ENCODE measurements around the gene CADM1. TPM values are rescaled to one million over a fixed set of nuclear protein-coding genes. Genes with fewer than 3 reads are reported as not detected.

CADM1 gene
- total RNA-seq, 2 donors from 2014 or later = 0.81 to 2.2 TPM

DNA sequence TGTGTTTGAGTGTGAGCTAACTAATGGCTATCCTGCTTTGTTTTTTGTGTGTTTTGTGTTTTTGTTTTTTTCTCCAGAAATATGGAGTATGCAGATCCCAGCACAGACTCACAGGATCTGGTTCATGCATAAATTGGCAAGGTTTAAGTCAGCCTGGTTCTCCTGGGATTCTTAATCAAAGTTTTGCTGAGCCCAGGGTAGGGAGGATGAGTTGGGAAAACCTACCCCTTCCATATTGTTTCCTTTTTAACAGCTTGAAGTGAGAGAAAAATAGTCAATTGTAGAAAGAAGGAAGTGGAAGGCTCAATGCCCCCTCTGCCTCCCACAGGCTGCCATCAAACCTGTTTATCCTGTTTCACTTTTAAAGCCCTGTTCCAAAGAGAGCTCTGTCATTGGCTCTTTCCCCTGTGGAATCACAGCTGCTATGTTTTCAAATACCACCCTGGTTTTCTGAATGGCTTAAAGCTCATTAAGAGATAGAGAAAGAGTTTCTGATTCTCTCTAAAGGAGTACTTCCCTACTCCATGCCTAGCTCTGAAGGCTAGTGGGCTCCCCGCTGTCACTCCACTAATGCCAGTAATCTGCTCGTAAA, 23.4 kb upstream of the CADM1 start:
- Mint-ChIP-seq H3K27me3 (no peaks in the 10 kb centered on the region), H3K4me3 (no peak overlapping the region), H3K27ac (no peak overlapping the region), H3K36me3 (ENCODE audit: low read depth) (no peaks in the 10 kb centered on the region), H3K4me1 (no peaks in the 10 kb centered on the region)
- DNase-seq (no peak), ATAC-seq (no peak)
- no peaks in the 10 kb centered on the region for H3K9me3 ChIP-seq (ENCODE audit: control insufficient read depth, low read length, poor library complexity, severe bottlenecking)

DNA sequence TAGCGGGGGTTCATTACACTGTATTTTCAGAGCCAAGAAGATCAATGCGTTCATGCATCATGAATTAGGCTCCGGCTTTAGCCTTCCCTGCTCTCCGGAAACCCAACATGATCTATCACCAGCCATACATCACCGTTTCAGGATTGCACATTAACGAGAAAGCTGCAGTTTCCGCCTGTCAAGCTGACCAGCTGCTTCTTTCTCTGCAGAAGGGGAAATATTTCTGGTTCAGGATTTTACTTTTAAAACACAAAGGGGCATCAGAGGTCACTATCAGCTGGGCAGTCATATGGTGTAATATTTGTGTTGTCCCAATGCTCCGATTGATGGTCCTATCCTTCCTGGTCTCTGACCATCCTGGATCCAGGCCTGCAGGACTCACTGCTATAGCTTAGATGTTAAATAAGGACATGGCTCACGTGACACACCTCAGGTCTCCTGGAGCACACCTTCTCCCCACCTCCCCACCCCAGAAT, 21.4 kb upstream of the CADM1 start:
- H3K36me3 Mint-ChIP-seq (ENCODE audit: low read depth) = no peaks in the 10 kb centered on the region
- H3K27ac Mint-ChIP-seq = no peak overlapping the region
- H3K27me3 Mint-ChIP-seq = peaks cover 5% of the 10 kb centered on the region
- no peaks in the 10 kb centered on the region for H3K9me3 ChIP-seq (ENCODE audit: control insufficient read depth, low read length, poor library complexity, severe bottlenecking)
- H3K4me3 Mint-ChIP-seq = no peak overlapping the region
- no peaks in the 10 kb centered on the region for H3K4me1 Mint-ChIP-seq
- no peak for DNase-seq
- no peak for ATAC-seq

DNA sequence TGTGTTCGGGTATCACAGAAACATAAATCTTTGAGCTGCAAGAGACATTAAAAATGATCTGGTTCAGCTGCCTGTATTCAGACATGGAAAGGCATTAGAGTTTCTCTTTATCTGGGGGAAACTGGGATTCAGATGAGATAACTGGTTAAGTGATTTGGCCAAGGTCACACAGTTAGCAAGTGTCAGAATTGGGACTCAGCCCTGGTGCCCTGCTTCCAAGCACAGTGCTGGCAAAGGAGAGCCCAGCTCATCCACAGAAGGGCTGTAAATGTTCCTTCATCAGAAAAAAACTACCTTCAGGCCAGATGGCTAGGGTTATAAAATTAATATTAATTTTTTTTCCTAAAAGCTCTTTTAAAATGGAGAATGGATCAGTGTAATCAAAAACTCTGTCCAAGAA, 20.4 kb upstream of the CADM1 start:
- H3K9me3 ChIP-seq (ENCODE audit: control insufficient read depth, low read length, poor library complexity, severe bottlenecking) = no peaks in the 10 kb centered on the region
- ATAC-seq (no peak), DNase-seq (no peak)
- Mint-ChIP-seq H3K27ac (no peak overlapping the region), H3K4me3 (no peak overlapping the region), H3K27me3 (peaks cover 5% of the 10 kb centered on the region), H3K36me3 (ENCODE audit: low read depth) (no peaks in the 10 kb centered on the region), H3K4me1 (no peaks in the 10 kb centered on the region)

DNA sequence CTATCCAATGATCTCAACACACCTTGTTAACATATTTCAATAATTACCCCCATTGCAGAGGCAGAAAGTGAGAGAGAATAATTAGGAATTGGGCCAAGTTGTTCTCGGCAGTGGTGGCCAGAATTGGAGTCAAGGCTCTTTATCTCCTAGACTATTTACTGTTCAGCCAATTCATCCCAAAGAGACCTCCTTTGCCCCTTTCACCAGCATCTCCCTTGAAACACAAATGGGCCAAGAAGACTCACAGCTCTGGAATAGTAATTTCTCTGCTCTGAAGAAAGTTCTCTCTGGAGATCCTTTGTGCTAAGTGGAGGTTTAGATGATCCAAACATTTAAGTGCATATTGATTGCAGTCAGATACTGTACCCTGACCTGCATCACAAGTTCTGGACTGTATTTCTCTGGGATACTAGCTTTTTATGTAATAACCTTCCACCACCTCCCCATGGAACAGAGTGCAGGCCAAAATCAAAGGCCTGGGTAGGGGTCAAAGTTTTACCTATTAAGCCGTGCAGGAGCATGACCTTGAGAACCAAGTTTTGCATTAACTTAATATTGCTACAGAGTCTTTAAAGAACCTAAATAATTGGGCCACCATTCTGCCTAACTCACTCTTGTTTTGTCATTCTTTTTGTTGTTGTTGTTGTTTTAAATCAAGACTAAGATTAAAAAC, 19.6 kb upstream of the CADM1 start:
- peaks cover 5% of the 10 kb centered on the region for H3K27me3 Mint-ChIP-seq
- no peak for ATAC-seq
- no peaks in the 10 kb centered on the region for H3K9me3 ChIP-seq (ENCODE audit: control insufficient read depth, low read length, poor library complexity, severe bottlenecking)
- no peaks in the 10 kb centered on the region for H3K36me3 Mint-ChIP-seq (ENCODE audit: low read depth)
- H3K27ac Mint-ChIP-seq = no peak overlapping the region
- no peaks in the 10 kb centered on the region for H3K4me1 Mint-ChIP-seq
- no peak overlapping the region for H3K4me3 Mint-ChIP-seq
- no peak for DNase-seq

DNA sequence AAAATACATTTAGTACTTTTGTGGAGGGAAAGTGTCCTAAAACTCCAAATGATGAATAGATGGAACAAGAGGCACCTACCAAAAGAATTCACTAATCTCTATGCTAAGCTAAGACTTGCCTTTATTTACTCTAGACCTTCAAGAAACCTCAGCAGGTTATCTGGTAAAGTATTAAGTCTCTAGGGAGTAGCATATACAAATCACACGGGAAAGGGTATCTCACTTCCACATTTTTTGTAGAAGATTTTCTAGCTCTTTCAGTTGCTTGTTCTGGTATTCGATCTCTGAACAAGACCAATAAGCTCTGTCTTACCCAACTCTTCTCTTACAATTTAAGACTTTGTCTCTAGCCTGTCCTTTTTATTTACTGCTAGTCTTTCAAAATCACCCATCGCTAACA, 18.1 kb upstream of the CADM1 start:
- Mint-ChIP-seq H3K27ac (no peak overlapping the region), H3K36me3 (ENCODE audit: low read depth) (no peaks in the 10 kb centered on the region), H3K4me3 (no peak overlapping the region), H3K4me1 (no peaks in the 10 kb centered on the region), H3K27me3 (peaks cover 5% of the 10 kb centered on the region)
- DNase-seq (no peak), ATAC-seq (no peak)
- H3K9me3 ChIP-seq (ENCODE audit: control insufficient read depth, low read length, poor library complexity, severe bottlenecking) = no peaks in the 10 kb centered on the region

DNA sequence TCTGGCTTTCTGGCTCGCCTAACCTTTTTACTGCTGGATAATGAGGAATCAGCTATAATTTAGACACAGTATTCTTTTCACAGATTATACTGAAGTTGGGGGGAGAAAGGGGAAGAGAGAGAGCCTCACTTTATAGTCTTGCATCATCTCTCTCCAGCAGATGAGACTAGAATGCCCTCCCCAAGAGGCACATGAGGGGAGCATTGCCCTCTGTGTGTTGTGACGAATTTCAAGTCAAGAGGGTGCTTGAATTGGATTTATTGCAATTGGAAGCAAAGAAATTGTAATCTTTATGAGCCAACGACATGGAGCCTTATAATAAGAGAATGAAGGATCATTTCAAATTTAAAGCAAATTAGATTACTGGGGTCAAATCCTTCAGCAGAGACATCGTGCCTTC, 17.6 kb upstream of the CADM1 start:
- ATAC-seq = no peak
- Mint-ChIP-seq H3K36me3 (ENCODE audit: low read depth) (no peaks in the 10 kb centered on the region), H3K4me1 (no peaks in the 10 kb centered on the region), H3K27ac (no peak overlapping the region), H3K4me3 (no peak overlapping the region), H3K27me3 (peaks cover 5% of the 10 kb centered on the region)
- H3K9me3 ChIP-seq (ENCODE audit: control insufficient read depth, low read length, poor library complexity, severe bottlenecking) = no peaks in the 10 kb centered on the region
- no peak for DNase-seq

DNA sequence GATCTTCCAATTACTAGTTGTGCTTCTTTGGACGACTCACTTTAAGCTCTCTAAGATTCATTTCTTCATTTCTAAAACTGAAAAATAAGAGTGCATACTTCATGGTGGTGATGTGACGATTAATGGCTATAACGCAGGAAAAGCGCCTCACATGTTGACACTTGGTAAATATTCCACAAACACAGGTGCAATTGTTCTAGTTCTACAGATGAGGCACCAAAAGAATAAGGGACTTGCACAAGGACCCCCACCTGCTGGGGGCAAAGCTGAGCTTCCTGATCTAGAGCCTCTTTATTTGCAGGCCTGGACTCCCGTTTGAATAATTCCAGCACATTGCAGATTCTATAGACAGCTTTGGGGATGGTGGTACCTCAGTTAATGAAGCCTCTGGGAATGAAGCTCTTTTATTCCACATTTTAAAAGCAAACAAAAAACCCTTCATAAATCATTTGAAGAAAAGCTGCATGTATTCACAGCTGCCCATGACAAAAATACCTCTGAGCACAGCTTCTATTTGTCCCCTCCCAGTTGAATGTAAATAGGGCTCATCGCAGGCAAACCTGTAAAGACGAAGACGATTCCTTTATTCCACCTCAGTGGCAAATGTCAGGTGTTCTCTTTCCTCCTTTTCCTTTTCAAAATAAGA, 14.9 kb upstream of the CADM1 start:
- peaks cover 15% of the 10 kb centered on the region for H3K27me3 Mint-ChIP-seq
- ATAC-seq = no peak
- H3K4me1 Mint-ChIP-seq = no peaks in the 10 kb centered on the region
- H3K4me3 Mint-ChIP-seq = no peak overlapping the region
- H3K27ac Mint-ChIP-seq = no peak overlapping the region
- H3K9me3 ChIP-seq (ENCODE audit: control insufficient read depth, low read length, poor library complexity, severe bottlenecking) = no peaks in the 10 kb centered on the region
- H3K36me3 Mint-ChIP-seq (ENCODE audit: low read depth) = no peaks in the 10 kb centered on the region
- DNase-seq = no peak

DNA sequence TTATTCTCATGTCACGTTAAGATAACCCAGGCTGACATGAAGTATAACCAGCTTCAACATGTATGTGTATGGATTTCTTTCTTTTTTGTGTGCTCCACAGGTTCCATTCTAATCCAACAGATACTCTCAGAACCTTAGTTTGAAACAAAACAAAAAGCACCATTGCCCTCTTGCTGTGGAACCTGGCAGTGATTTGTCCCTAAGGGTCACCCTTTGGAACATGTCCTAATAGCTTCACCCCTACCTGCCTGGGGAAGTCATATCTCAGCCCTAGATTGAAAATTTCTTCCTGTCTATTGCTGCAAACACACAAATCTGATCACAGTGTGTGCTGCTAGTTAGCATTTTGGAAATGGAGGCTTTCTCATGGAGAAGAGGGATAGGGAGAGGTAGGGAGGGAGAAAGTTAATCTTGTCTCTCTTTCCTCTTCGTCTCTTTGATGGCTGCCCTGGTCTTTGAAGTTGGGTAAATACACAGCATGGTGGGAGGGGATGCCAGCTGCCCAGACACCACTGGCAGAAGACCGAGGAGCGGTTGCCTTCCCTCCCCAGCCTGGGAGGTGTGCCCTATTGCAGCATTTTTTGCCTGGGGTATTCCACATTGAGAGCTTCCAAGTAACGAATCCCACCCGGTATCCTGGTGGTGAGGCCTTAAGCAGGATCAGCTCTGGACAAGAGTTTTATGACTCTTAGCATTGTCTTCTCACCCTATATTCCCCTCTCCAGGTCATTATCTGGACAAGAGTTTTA, 11.6 kb upstream of the CADM1 start:
- no peak for DNase-seq
- ATAC-seq = no peak
- no peaks in the 10 kb centered on the region for H3K9me3 ChIP-seq (ENCODE audit: control insufficient read depth, low read length, poor library complexity, severe bottlenecking)
- peaks cover 11% of the 10 kb centered on the region for H3K27me3 Mint-ChIP-seq
- no peak overlapping the region for H3K27ac Mint-ChIP-seq
- H3K4me1 Mint-ChIP-seq = no peaks in the 10 kb centered on the region
- no peak overlapping the region for H3K4me3 Mint-ChIP-seq
- H3K36me3 Mint-ChIP-seq (ENCODE audit: low read depth) = no peaks in the 10 kb centered on the region

DNA sequence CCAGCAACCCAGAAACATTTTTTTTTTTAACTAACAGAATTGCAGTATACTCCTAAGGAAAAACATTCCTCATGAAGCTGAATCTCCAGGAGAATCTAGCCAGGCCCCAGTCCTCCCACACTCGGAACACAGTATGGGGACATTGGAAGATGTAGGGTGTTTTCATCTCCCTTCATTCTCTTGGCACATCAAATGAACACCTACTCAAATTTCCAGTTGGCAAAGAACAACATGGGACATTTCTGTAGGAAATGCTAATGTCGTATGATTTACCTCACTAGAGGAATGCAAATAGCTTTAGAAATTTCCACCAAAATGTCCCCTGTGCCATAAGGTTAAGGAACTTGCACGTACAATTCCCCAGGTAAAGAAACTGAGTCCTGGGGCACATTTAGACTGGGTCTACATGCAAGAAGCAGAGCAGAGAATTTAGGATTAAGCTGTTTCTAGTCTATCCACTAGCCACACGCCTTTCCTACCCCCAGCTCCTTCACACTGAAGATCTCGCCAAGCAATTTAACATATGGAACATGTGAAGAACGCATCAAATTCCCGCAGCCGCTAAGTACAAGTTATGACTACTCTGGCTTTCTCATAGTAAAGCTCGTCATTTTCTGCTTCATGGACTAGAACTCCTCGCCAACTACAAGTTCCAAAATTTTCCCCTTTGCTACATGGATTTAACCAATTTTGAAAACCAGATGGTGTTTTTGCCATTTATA, 2.9 kb upstream of the CADM1 start:
- no peaks in the 10 kb centered on the region for H3K4me1 Mint-ChIP-seq
- peaks cover 2% of the 10 kb centered on the region for H3K36me3 Mint-ChIP-seq (ENCODE audit: low read depth)
- H3K9me3 ChIP-seq (ENCODE audit: control insufficient read depth, low read length, poor library complexity, severe bottlenecking) = no peaks in the 10 kb centered on the region
- DNase-seq (no peak), ATAC-seq (no peak)
- H3K27ac Mint-ChIP-seq = no peak overlapping the region
- peaks cover 15% of the 10 kb centered on the region for H3K27me3 Mint-ChIP-seq
- no peak overlapping the region for H3K4me3 Mint-ChIP-seq

DNA sequence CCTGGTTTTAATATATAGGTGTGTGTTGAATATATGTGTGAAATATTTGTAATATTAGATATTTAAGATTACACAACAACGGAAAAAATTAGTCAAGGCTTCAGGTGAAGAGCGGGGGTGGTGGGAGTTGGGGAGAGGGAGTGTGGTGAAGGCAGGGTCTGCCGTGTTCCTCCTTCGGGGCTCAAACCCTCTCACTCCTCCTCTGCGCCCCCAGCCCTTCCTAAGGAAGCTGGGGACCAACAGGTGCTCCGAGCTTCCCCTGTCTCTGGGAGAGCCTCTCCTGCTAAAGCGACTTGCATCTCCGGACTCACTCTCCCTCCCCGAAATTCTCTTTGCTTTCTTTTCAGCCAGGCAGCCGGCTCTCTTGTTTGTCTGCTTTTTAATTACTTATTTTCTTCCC, 960 bp upstream of the CADM1 start:
- no peak for DNase-seq
- H3K36me3 Mint-ChIP-seq (ENCODE audit: low read depth) = peaks cover 2% of the 10 kb centered on the region
- peak overlapping the region; percentile 33 for H3K4me3 Mint-ChIP-seq
- no peak for ATAC-seq
- H3K9me3 ChIP-seq (ENCODE audit: control insufficient read depth, low read length, poor library complexity, severe bottlenecking) = no peaks in the 10 kb centered on the region
- H3K4me1 Mint-ChIP-seq = no peaks in the 10 kb centered on the region
- H3K27ac Mint-ChIP-seq = peak overlapping the region; percentile 45
- peaks cover 15% of the 10 kb centered on the region for H3K27me3 Mint-ChIP-seq

DNA sequence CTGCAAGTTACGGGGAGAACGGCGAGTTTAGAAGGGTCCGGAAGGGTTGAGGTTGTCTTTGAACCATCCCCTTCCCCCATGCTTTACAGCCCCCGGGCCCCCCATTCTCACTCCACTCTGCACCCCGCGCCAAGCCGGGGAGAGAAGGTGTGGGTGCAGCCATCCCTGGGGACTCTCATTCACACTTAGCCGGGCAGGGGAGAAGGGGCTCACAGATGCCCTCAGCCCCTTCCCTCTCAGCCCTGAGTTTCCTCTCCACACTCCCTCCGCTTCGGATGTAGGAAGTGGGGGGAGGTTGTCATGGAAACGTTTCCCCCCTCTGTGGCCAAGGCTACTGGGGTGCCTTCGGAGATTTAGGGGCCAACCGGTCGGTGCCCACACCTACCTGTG, 334 bp downstream of the CADM1 start:
- Mint-ChIP-seq H3K4me3 (peak overlapping the region; percentile 75), H3K36me3 (ENCODE audit: low read depth) (peaks cover 2% of the 10 kb centered on the region), H3K4me1 (no peaks in the 10 kb centered on the region), H3K27ac (peak overlapping the region; percentile 11), H3K27me3 (peaks cover 21% of the 10 kb centered on the region)
- ATAC-seq = no peak
- H3K9me3 ChIP-seq (ENCODE audit: control insufficient read depth, low read length, poor library complexity, severe bottlenecking) = no peaks in the 10 kb centered on the region
- no peak for DNase-seq

DNA sequence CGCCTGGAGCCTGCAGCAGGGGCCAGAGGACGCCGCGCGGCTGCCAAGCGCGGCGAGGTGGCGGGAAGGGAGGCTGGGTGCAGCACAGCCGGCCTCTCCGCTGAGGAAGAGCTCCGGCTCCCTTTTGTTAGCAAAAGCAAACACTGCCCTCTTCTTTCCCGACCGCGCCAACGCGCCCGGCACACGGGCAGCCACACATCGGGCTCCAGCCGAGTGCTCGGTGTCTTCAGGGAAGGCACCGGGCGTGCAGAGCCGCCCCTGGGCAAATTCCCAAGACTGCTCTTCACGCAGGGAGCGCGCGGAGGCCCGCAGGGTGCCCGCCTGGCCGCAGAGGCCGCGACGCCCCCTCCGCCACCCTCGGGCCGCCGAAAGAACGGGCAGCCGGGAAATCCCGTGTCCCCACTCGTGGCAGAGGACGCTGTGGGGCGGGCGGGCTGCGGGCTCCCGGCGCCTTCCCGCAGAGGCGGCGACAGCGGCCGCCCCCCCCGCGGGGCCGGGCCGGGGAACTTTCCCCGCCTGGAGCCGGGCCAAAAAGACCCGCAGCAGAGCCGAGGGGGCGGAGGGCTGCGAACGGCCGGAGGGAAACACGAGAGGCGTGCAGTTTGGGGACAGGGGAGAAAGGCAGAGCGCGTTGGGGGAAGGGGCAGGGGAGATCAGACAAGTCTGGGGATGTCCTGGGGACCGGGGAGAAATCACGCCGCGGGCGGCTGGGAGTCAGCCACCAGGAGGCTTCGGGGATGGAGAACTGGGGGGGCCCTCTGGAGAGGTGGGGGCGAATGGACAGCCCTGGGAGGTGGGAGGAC, 931 bp downstream of the CADM1 start:
- peak overlapping the region; percentile 75 for H3K4me3 Mint-ChIP-seq
- peaks cover 2% of the 10 kb centered on the region for H3K36me3 Mint-ChIP-seq (ENCODE audit: low read depth)
- H3K4me1 Mint-ChIP-seq = no peaks in the 10 kb centered on the region
- DNase-seq (peak in 1 of 3 donors; percentile 16), ATAC-seq (no peak)
- H3K9me3 ChIP-seq (ENCODE audit: control insufficient read depth, low read length, poor library complexity, severe bottlenecking) = no peaks in the 10 kb centered on the region
- peaks cover 27% of the 10 kb centered on the region for H3K27me3 Mint-ChIP-seq
- H3K27ac Mint-ChIP-seq = peak overlapping the region; percentile 11
